K562 (cell line): ENCODE data around the gene FCHO2. TPM values are rescaled to one million over a fixed set of nuclear protein-coding genes. Genes with fewer than 3 reads are reported as not detected.
A peak's percentile ranks its signal among the peaks of the same experiment; 100 is the strongest.

Source experiments
- ATAC-seq: fragments of 200-7000 bp; cut with Tn5 transposase; 3 replicates; pipeline ENCODE4 v1.9.1; 2020; ENCODE audit warnings: moderate library complexity
- BruUV-seq: library from RNA; stranded (reverse); fragments of 400-500 nt; replicated peaks from 2 replicates; lab custom pipeline; 2021; lab: Mats Ljungman, UMichigan
- CTCF ChIA-PET: fragments of 300-600 bp; formaldehyde crosslinking; extraction: SDS; loops from one replicate; lab custom pipeline; 2021; ENCODE audit warnings: low intra/inter-chr PET ratio; lab: Yijun Ruan, JAX
- POLR2A ChIA-PET: fragments of 300-600, 350-650 bp; sonication (Branson Sonifier 250); formaldehyde crosslinking; extraction: SDS; loops from one replicate; lab custom pipeline; 2021; ENCODE audit warnings: antibody characterized with exemption, inconsistent platforms; lab: Yijun Ruan, JAX
- DNase-seq, 4 experiments: peaks; one replicate each; pipeline versions ENCODE4 v3.0.0 to v3.0.0-alpha.2; 2011 to 2018; ENCODE audit warnings: low spot score in 3 of 4, mixed read lengths in 3 of 4; ENCODE audit errors: extremely low read depth in 1 of 4
- FAIRE-seq: peaks from 2 replicates; lab custom pipeline; 2011; peaks lifted over from hg19 to GRCh38; lab: Jason Lieb, UNC
- H2AFZ ChIP-seq: 2 replicates; pipeline ENCODE4 v1.6.0; 2011; ENCODE audit warnings: low read depth, low read length, control low read depth, inconsistent platforms
- H3K27ac ChIP-seq: fragments of 200-600 bp; 3 replicates; pipeline ENCODE4 v1.8.0; 2011; ENCODE audit warnings: low read depth, mild to moderate bottlenecking, control low read depth, inconsistent platforms, low read length, moderate library complexity, mixed read lengths; ENCODE audit errors: extremely low read depth
- H3K27me3 ChIP-seq, 2 experiments: fragments of 300-600 bp in 1 of 2; 2 replicates in 1 of 2; 3 replicates in 1 of 2; pipeline versions ENCODE4 v1.6.0 to v1.8.0; 2011; ENCODE audit warnings: inconsistent platforms in 2 of 2, low read length in 2 of 2, mild to moderate bottlenecking in 1 of 2, mixed read lengths in 1 of 2, moderate library complexity in 1 of 2; ENCODE audit not compliant: control insufficient read depth in 2 of 2, insufficient read depth in 2 of 2
- H3K36me3 ChIP-seq: fragments of 300-600 bp; 3 replicates; pipeline ENCODE4 v1.8.0; 2011; ENCODE audit warnings: mild to moderate bottlenecking, low read length, inconsistent platforms; ENCODE audit not compliant: control insufficient read depth, insufficient read depth
- H3K4me1 ChIP-seq, 2 experiments: fragments of 200-600 bp in 1 of 2; replicated peaks in 1 of 2; 2 replicates in 1 of 2; 3 replicates in 1 of 2; pipeline versions ENCODE4 v1.5.1 to v1.8.0; 2011; ENCODE audit warnings: inconsistent platforms in 2 of 2, low read length in 2 of 2, mild to moderate bottlenecking in 1 of 2, mixed read lengths in 1 of 2, moderate library complexity in 1 of 2; ENCODE audit not compliant: control insufficient read depth in 2 of 2, insufficient read depth in 2 of 2
- H3K4me2 ChIP-seq: 2 replicates; pipeline ENCODE4 v1.6.1; 2011; ENCODE audit warnings: low read length, control low read depth, inconsistent platforms, mixed read lengths; ENCODE audit not compliant: insufficient read depth
- H3K4me3 ChIP-seq: fragments of 200-600 bp; sonication (generic), shearing (Covaris generic); 2 replicates; pipeline ENCODE4 v1.5.1; 2016; ENCODE audit warnings: control low read depth, inconsistent platforms
- H3K79me2 ChIP-seq: fragments of 200-600 bp; 3 replicates; pipeline ENCODE4 v1.8.0; 2011; ENCODE audit warnings: low read length, inconsistent platforms; ENCODE audit not compliant: control insufficient read depth, insufficient read depth
- H3K9ac ChIP-seq, 2 experiments: 2 replicates each; pipeline versions ENCODE4 v1.6.0 to v1.6.1; 2011; ENCODE audit warnings: low read depth in 2 of 2, low read length in 2 of 2, control low read depth in 1 of 2, inconsistent platforms in 1 of 2, mild to moderate bottlenecking in 1 of 2, mixed read lengths in 1 of 2; ENCODE audit not compliant: insufficient read depth in 1 of 2
- H3K9me1 ChIP-seq: one replicate; pipeline ENCODE4 v1.6.0; 2011; ENCODE audit warnings: inconsistent platforms, mild to moderate bottlenecking, low read length, moderate library complexity; ENCODE audit not compliant: control insufficient read depth, insufficient read depth
- H3K9me3 ChIP-seq: replicated peaks from 2 replicates; pipeline ENCODE4 v1.5.1; 2011; ENCODE audit warnings: low read depth, low read length, inconsistent platforms; ENCODE audit not compliant: control insufficient read depth, insufficient read depth
- H4K20me1 ChIP-seq: replicated peaks from 2 replicates; pipeline ENCODE4 v1.6.1; 2011; ENCODE audit warnings: low read length, inconsistent platforms, mixed read lengths; ENCODE audit not compliant: control insufficient read depth, insufficient read depth
- WGBS: fragments of 100-300 bp; shearing (Covaris generic); methylation state at CpG from one replicate; pipeline ENCODE4 v1.1.6; 2016; ENCODE audit warnings: low coverage, mixed read lengths; ENCODE audit not compliant: insufficient coverage; ENCODE audit errors: missing lambda C conversion rate; 5-methylcytosine and 5-hydroxymethylcytosine counted together
- in situ Hi-C: fragments of 300-500 bp; cut with MboI; formaldehyde crosslinking; loops from 4 replicates; pipeline ENCODE4 v1.15.0; 2018; ENCODE audit warnings: inconsistent platforms, mixed read lengths
- intact Hi-C: fragments of 100-400 bp; cut with micrococcal nuclease; formaldehyde crosslinking; loops from 2 replicates; pipeline ENCODE4 v1.14.2; 2022
- polyA plus RNA-seq, 8 experiments: library from polyadenylated mRNA; depleted of rRNA in 4 of 8; stranded (reverse) in 5 of 8; unstranded in 3 of 8; fragments of >200 nt; fragmentation: Nextera tagmentation in 2 of 8; fragmentation: Illumina TruSeq in 1 of 8; extraction: Ambion mirVana in 2 of 8; extraction: Trizol in 1 of 8; gene quantifications; 2 replicates each; pipeline versions ENCODE4 v1.2.1 to v1.2.3, GENCODE V29; 2011 to 2014; ENCODE audit warnings: inconsistent platforms in 1 of 8, missing spikeins in 1 of 8
- total RNA-seq, 7 experiments: library from RNA; depleted of rRNA in 6 of 7; stranded (reverse); fragments of >200 nt in 6 of 7; fragmentation: Illumina TruSeq in 2 of 7; extraction: Trizol in 2 of 7; gene quantifications; 2 replicates each; pipeline versions ENCODE4 v1.2.1 to v1.2.3, GENCODE V29; 2011 to 2021; ENCODE audit warnings: low replicate concordance in 1 of 7
- TF ChIP-seq, protein P1 (sequence below): fragments of 200-800 bp; sonication (Bioruptor generic); IDR thresholded peaks from 2 replicates; pipeline ENCODE4 v1.6.1; 2017; ENCODE audit warnings: missing genetic modification characterization, missing compliant biosample characterization
- TF ChIP-seq, protein P2 (sequence below): sonication (generic); formaldehyde crosslinking; IDR thresholded peaks from 2 replicates; pipeline ENCODE4 v1.5.0; 2020; ENCODE audit warnings: missing genetic modification reagents
- TF ChIP-seq, protein P3 (sequence below), 3 experiments: fragments of 200-800 bp in 1 of 3; sonication (Bioruptor generic) in 1 of 3; sonication (generic) in 1 of 3; formaldehyde crosslinking in 1 of 3; IDR thresholded peaks; 2 replicates each; pipeline versions ENCODE4 v1.6.1 to v1.8.0; 2016 to 2022; ENCODE audit warnings: mild to moderate bottlenecking in 2 of 3, missing compliant biosample characterization in 2 of 3, missing genetic modification characterization in 2 of 3, missing genetic modification reagents in 1 of 3

FCHO2 gene
- total and polyA plus RNA-seq, 9 of the 15 experiments (the other 6 are each of a cell fraction or from before 2014, with no cell fraction given), result 4.4 to 13.4 (median 8.3) TPM

DNA sequence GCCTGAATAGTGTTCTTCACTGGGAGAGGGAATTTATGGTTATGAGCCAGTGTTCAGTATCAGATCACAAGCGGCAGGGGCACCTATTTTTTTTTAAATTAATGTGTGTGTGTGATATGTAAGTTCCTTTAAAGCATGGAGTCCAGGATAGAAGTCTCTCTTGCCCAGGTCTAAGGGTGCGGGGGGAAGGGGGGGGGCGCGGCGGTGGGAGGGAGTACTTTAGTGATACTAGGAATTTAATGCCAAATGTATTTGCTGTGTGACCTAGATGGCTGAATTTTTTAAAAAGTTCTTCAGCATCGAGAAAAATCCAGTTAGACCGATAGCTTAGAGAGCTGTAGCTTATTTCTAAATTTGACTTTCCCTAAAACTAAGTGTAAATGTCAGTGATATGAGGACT is 1.5 kb upstream of the FCHO2 start:
- BruUV-seq, result no TSS peak
- no peaks in the 10 kb centered on the region for H4K20me1 ChIP-seq
- peak overlapping the region; percentile 94 for H2AFZ ChIP-seq
- H3K9me1 ChIP-seq, result no peaks in the 10 kb centered on the region
- peak overlapping the region; percentile 95 for H3K4me2 ChIP-seq
- peak overlapping the region; percentile 77 for H3K4me3 ChIP-seq
- WGBS, result 2% methylated on average over 3 of the region's 7 CpGs
- CTCF ChIA-PET, result no interaction called here
- no peaks in the 10 kb centered on the region for H3K27me3 ChIP-seq
- intact Hi-C loops, result no loop called here
- H3K36me3 ChIP-seq, result no peaks in the 10 kb centered on the region
- ATAC-seq, result no peak
- no peaks in the 10 kb centered on the region for H3K9me3 ChIP-seq
- H3K9ac ChIP-seq, result peak overlapping the region in 1 of 2 experiments; percentile 94; a peak in 2 of 4 replicates
- TF ChIP-seq, protein P1, sequence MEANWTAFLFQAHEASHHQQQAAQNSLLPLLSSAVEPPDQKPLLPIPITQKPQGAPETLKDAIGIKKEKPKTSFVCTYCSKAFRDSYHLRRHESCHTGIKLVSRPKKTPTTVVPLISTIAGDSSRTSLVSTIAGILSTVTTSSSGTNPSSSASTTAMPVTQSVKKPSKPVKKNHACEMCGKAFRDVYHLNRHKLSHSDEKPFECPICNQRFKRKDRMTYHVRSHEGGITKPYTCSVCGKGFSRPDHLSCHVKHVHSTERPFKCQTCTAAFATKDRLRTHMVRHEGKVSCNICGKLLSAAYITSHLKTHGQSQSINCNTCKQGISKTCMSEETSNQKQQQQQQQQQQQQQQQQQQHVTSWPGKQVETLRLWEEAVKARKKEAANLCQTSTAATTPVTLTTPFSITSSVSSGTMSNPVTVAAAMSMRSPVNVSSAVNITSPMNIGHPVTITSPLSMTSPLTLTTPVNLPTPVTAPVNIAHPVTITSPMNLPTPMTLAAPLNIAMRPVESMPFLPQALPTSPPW (CRISPR knock-in tag), result peak; percentile 81
- TF ChIP-seq, protein P2, sequence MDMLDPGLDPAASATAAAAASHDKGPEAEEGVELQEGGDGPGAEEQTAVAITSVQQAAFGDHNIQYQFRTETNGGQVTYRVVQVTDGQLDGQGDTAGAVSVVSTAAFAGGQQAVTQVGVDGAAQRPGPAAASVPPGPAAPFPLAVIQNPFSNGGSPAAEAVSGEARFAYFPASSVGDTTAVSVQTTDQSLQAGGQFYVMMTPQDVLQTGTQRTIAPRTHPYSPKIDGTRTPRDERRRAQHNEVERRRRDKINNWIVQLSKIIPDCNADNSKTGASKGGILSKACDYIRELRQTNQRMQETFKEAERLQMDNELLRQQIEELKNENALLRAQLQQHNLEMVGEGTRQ (CRISPR knock-in tag), result no peak
- TF ChIP-seq, protein P3, sequence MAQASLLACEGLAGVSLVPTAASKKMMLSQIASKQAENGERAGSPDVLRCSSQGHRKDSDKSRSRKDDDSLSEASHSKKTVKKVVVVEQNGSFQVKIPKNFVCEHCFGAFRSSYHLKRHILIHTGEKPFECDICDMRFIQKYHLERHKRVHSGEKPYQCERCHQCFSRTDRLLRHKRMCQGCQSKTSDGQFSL (CRISPR knock-in tag; IDR thresholded peaks at IDR 0.05), result no peak
- TF ChIP-seq, protein P3 (tag; IDR thresholded peaks at IDR 0.05), result peak in 1 of 2 experiments; percentile 56; a peak in 1 of 4 replicates
- H3K4me1 ChIP-seq, result peaks cover 19 to 28% of the 10 kb centered on the region in 2 experiments
- no peak for FAIRE-seq
- peak; percentile 25 to 52 (median 33) for DNase-seq
- in situ Hi-C loops, result no loop called here
- H3K27ac ChIP-seq, result peak overlapping the region; percentile 96
- POLR2A ChIA-PET, result interaction anchor here (0.7 to 1.6 kb wide), 3 partner anchors 10 to 575 kb away, joined by 4 to 7 read pairs (median 6); no protein-coding TSS in a partner anchor
- H3K79me2 ChIP-seq, result peaks cover 53% of the 10 kb centered on the region
